WERI-Rb-1 (cell line): ENCODE data around the gene SLCO2A1.

Experiments used
- DNase-seq: peaks from one replicate; pipeline ENCODE4 v3.0.0-alpha.2; 2020
- H3K27ac ChIP-seq: fragments of 250-450 bp; sonication (Bioruptor Pico); 2 replicates; pipeline ENCODE4 v1.5.1; 2020; ENCODE audit warnings: mild to moderate bottlenecking, moderate library complexity
- H3K27me3 ChIP-seq: fragments of 250-450 bp; sonication (Bioruptor Pico); 2 replicates; pipeline ENCODE4 v1.5.1; 2021; ENCODE audit warnings: mild to moderate bottlenecking, low read depth, moderate library complexity; ENCODE audit not compliant: insufficient read depth, severe bottlenecking
- H3K36me3 ChIP-seq: fragments of 250-450 bp; sonication (Bioruptor Pico); 2 replicates; pipeline ENCODE4 v1.5.1; 2020; ENCODE audit warnings: mild to moderate bottlenecking, moderate library complexity
- H3K4me3 ChIP-seq: 2 replicates; pipeline ENCODE4 v1.5.1; 2011; ENCODE audit warnings: low read depth, mild to moderate bottlenecking, control low read depth, low read length
- H3K9me3 ChIP-seq: fragments of 250-450 bp; sonication (Bioruptor Pico); 2 replicates; pipeline ENCODE4 v1.5.1; 2021; ENCODE audit warnings: mild to moderate bottlenecking, moderate library complexity; ENCODE audit not compliant: severe bottlenecking
- TF ChIP-seq, protein P1 (sequence below): IDR thresholded peaks from 2 replicates; pipeline ENCODE4 v1.5.1; 2011; ENCODE audit warnings: low read depth, mild to moderate bottlenecking, control low read depth, inconsistent platforms, low read length

SLCO2A1 gene

DNA sequence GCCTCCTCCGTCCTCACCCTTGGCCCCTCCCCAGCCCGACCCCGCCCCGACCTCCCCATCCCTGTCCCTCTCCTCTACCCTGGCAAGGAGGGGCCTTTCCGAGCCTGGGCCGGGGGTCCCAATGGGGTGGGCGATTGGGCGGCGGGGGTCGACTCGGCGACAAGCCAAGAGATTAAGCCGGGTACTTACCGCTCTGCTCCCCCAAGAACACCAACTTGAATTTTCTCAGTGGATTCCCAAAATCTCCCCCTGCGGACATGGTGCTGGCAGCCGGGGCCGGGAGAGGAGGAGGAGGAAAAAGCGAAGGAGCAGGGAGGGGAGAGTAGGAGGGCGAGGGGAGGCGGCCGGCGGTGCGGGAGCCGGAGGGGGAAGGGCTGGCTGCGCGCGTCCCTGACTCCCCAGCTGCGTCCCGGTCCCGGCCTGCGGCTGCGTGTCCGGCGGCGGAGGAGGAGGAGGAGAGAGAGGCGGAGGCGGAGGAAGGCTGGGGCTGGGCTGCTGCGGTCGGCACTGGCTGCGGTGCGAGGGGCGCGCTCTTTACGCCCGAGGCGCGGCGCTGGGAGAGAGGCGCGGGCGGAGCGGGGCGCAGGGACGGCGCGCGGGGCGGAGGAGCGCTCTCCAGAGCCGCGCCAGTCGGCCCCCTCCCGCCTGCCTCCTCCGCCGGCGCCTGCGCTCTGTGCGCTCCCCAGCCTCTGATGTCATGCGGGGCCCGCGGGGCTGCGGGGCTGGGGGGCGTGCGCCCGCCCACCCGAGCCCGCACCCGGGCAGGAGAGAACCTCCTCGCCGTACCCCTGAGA, 134.3 kb downstream of the SLCO2A1 start, which contains the start of gene RAB6B:
RAB6B (minus strand) TSS at position 675 of the 794 bp plus-strand sequence; CDS start at position 259, 416 bp downstream.
- Histone ChIP-seq H3K27ac (no peak within 1 kb of the TSS), H3K9me3 (no peaks in the 10 kb centered on the region), H3K4me3 (peak within 1 kb of the TSS; percentile 61), H3K36me3 (no peaks in the 10 kb centered on the region), H3K27me3 (peaks cover 56% of the 10 kb centered on the region)
- peak; percentile 25 for DNase-seq
- TF ChIP-seq, protein P1, sequence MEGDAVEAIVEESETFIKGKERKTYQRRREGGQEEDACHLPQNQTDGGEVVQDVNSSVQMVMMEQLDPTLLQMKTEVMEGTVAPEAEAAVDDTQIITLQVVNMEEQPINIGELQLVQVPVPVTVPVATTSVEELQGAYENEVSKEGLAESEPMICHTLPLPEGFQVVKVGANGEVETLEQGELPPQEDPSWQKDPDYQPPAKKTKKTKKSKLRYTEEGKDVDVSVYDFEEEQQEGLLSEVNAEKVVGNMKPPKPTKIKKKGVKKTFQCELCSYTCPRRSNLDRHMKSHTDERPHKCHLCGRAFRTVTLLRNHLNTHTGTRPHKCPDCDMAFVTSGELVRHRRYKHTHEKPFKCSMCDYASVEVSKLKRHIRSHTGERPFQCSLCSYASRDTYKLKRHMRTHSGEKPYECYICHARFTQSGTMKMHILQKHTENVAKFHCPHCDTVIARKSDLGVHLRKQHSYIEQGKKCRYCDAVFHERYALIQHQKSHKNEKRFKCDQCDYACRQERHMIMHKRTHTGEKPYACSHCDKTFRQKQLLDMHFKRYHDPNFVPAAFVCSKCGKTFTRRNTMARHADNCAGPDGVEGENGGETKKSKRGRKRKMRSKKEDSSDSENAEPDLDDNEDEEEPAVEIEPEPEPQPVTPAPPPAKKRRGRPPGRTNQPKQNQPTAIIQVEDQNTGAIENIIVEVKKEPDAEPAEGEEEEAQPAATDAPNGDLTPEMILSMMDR, result no peak

DNA sequence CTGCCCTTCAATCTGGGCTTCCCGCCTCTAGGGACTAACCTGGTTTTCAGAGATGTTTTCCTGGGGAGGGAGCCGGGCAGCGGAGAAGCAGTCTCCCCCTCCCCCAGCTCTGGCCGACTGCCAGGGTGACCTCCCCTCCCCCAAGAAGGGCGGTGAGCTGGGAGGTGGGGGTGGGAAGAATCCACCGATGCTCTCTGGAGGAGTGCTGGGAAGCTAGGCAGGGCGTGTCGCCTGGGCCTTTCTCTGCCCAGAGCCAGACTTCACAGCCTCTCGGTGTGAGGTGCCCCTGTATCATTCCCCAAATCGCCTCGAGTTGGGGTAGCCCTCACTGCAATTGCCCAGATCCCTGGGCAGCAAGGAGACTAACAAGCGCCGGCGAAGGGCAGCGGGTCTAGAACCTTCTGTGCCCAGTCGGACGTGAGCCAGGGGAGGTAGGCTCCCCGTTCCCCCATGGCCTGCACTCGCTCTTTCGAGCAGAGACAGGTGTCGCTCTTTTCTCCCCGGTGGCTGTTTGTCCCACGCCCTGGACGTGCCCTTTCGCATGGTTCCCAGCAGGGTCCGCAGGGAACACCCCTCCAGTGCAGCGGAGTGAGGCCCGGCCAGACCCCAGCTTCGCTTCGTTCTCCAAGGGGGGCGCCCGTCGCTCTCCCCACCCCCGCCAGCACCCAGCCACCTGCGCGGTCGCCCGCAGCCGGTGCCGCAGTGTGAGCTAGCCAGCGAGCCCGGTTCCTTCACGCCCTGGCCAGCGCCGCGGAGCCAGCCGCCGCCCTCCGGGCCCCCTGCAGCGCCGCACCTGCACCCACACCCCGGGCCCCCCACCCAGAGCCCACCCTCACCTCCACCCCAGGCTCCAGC, 135.1 kb downstream of the SLCO2A1 start:
- Histone ChIP-seq H3K27ac (no peak overlapping the region), H3K9me3 (no peaks in the 10 kb centered on the region), H3K4me3 (peak overlapping the region; percentile 61), H3K27me3 (peaks cover 56% of the 10 kb centered on the region), H3K36me3 (no peaks in the 10 kb centered on the region)
- no peak for DNase-seq
- TF ChIP-seq, protein P1, result 0 out of 2 replicates have a peak, but pooled peaks have one; percentile 7

DNA sequence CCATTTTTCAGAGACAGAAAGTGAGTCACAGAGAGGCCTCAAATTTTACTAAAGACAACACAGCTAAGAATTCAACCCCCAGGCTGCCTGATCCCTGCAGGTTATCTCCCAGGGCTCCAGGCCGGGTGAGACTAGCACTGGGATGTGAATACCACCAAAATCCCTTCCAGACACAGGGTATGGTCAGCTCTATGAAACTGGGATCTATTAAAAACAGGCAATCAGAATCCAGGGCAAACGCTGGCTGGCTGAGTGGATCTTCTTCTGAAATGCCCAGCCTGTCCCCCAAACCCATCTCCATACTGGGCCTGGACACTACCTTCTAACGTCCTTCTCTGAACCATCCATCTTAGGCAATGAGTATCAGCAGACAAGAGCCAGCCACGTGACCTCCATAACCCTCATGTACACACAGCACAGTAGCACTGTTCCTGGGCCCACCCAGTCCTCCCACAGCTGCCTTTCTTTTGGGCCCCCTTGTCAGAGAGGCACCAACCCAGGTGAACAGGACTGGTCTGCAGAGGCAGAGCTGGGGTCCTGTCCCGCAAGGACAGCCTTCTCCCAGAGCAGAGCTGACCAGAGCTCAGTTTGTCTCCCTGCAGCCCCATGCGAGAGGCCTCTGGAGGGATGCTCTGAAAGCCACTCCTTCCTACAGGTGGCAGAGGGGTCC, 135.9 kb downstream of the SLCO2A1 start:
- no peak overlapping the region for H3K27ac ChIP-seq
- no peak for DNase-seq
- H3K27me3 ChIP-seq, result peaks cover 57% of the 10 kb centered on the region
- no peaks in the 10 kb centered on the region for H3K9me3 ChIP-seq
- H3K36me3 ChIP-seq, result no peaks in the 10 kb centered on the region
- TF ChIP-seq, protein P1, result no peak
- H3K4me3 ChIP-seq, result no peak overlapping the region

DNA sequence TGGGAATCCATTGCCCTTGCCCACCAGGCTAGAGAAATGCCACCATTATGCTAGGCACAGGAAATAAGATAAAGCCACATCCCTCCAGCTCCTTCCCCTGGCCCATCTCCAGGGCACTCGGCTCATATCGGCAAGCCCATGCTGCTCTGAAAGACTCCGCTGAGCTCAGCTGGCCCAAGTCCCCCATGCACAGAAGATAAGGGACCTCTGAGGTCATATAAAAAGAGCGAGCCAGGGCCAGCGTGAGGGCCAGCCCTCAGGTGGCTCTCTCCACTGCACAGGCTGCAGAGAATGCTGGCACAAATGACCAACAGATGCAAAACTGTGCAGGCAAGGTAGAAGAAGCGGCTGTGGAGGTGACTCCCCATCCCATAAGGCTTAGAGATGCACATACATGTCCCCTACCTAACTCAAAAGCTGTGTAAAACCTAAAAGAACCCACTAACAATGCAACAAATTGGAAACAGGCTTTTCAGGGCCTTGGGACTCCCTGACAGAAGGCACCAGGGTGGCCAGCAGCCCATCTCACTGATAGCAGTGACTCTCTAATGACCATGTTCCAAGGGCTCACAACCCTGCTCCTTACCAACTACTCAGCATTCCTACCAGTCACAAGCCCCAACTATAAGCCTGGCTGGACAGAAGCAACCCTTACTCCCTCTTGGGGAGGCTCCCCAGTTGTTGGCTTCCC, 137.0 kb downstream of the SLCO2A1 start:
- Histone ChIP-seq H3K9me3 (no peaks in the 10 kb centered on the region), H3K27me3 (peaks cover 62% of the 10 kb centered on the region), H3K36me3 (no peaks in the 10 kb centered on the region), H3K4me3 (no peak overlapping the region), H3K27ac (no peak overlapping the region)
- no peak for DNase-seq
- TF ChIP-seq, protein P1, result no peak

GRCh38 chr3:133891662-133892378, 137.9 kb downstream of the SLCO2A1 start:
- Histone ChIP-seq H3K27me3 (peaks cover 56% of the 10 kb centered on the region), H3K4me3 (no peak overlapping the region), H3K27ac (no peak overlapping the region), H3K9me3 (no peaks in the 10 kb centered on the region), H3K36me3 (no peaks in the 10 kb centered on the region)
- DNase-seq, result no peak
- TF ChIP-seq, protein P1, result no peak
